C4-2B (cell line): ENCODE measurements around the gene LCP2.

Source experiments
- ZFX ChIP-seq: fragments of 450-650 bp; IDR thresholded peaks from 2 replicates; pipeline ENCODE4 v1.6.1; 2017
- TF ChIP-seq, protein P1 (sequence below): fragments of 450-650 bp; conservative IDR thresholded peaks from 2 replicates; pipeline ENCODE4 v1.5.1; 2017; ENCODE audit warnings: mild to moderate bottlenecking

DNA sequence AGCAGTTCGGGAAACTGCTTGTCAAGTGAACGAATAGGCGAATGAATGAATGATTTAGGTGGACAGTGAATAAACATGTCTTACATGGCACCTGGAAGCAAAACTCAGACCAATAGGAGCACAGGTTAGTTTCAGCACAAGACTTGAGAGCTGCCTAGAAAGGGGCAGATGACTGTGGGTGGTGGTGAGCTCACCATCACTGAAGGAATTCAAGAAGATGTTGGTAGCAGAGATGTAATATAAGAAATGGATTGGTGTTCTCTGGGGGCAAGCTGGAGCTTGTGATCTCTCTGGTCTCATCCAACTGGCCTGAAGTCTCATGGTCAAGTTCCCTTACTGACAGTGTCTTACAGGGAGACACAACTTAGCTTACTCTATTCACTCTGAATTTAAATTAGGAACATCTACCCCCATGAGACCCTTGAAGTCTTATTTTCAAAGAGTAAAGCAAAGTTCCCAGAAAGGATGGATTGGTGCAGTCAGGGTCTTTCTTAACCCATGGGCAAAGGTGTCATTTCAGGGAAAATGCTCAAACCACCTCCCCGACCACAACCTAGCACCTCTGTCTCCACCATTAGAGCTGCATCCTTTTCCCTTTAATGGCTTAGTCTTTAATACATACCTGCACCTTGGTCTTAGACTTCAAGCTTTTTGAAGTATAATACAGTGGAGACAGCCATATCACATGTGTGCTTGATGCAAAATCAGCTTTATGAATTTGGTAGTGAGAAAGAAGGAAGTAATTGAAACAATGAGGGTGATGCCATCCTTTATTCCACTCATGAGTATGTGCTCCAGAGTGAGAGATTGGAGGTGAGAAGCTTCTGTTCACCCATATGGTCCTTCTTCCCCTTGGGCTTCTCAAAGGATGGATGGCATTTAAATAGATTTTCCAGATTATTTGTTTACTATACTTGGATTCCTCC, 5.1 kb downstream of the LCP2 start:
- TF ChIP-seq, protein P1, sequence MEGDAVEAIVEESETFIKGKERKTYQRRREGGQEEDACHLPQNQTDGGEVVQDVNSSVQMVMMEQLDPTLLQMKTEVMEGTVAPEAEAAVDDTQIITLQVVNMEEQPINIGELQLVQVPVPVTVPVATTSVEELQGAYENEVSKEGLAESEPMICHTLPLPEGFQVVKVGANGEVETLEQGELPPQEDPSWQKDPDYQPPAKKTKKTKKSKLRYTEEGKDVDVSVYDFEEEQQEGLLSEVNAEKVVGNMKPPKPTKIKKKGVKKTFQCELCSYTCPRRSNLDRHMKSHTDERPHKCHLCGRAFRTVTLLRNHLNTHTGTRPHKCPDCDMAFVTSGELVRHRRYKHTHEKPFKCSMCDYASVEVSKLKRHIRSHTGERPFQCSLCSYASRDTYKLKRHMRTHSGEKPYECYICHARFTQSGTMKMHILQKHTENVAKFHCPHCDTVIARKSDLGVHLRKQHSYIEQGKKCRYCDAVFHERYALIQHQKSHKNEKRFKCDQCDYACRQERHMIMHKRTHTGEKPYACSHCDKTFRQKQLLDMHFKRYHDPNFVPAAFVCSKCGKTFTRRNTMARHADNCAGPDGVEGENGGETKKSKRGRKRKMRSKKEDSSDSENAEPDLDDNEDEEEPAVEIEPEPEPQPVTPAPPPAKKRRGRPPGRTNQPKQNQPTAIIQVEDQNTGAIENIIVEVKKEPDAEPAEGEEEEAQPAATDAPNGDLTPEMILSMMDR, result no peak
- TF ChIP-seq ZFX, result no peak
